NCI-H2227 (cell line): Measurements from ENCODE around the gene CCDC8.
"Not testable (repeated sequence)": the region's sequence is repeated elsewhere in the genome, so short reads cannot be mapped to it uniquely, and the experiment has no call there.

Source experiments
- DNase-seq: peaks from one replicate; lab custom pipeline; 2025; ENCODE audit not compliant: unreplicated experiment; lab: John Stamatoyannopoulos, UW

Gene CCDC8

GRCh38 chr19:46383846-46384245 lies 29.5 kb downstream of the CCDC8 start:
- no peak for DNase-seq

DNA sequence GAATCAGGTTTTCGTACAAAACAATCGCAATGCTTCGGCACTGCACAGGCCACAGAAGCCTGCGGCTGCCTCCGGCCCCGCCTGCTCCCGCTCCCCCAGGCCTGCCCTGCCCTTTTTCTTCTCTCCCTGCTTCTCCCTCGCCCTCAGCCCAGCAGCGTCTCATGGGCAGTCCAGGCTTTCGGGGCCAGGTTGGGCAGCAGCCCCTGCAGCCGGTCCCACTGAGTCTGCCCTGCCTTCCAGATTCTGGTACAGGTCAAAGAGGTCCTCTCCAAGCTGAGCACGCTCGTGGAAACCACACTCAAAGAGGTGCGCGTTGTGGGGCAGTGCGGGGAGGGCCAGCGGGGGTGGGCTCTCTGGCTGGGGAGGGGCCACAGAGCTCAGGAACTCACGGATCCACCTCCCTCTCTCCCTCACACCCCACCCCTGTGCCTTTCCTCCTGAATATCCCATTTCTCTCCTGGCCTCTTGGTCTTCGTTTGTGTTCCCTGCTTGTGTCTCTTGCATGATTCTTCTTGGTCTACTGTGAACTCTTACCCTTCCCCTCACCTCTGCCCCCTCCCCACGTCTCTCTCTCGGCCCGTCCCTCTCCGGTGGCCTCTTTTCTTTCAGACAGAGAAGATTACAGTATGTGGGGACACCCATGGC lies 30.1 kb downstream of the CCDC8 start:
- no peak for DNase-seq

DNA sequence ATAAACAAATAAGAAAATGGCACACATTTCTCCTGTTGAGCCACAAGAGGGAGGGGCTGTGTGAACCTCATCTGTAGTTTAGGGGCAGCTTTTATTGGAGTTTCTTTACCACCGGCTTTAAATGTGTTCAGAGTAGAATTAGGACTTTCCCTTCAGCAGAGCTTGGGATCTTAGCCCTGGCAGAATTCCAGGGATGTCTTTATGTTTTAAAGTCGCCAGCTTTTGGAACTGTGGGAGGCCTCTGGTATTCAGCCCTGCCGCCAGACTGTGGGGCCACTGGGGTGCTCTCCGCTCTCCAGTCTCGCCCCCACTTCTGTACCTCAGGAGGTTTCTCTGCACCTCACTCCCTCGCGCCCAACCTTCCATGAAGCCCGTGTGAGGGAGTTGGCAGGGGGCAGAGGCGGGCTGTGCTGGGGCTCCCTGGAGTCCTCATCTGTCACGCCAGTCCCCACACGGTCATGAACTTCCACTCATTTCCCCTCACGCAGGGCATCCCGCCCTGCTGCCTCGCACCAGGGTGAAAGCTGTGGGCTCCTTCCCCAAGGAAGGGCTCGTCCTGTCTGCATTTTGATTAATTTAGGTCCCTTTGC lies 31.5 kb downstream of the CCDC8 start:
- no peak for DNase-seq

GRCh38 chr19:46381346-46381745 lies 32.0 kb downstream of the CCDC8 start:
- DNase-seq = no peak

DNA sequence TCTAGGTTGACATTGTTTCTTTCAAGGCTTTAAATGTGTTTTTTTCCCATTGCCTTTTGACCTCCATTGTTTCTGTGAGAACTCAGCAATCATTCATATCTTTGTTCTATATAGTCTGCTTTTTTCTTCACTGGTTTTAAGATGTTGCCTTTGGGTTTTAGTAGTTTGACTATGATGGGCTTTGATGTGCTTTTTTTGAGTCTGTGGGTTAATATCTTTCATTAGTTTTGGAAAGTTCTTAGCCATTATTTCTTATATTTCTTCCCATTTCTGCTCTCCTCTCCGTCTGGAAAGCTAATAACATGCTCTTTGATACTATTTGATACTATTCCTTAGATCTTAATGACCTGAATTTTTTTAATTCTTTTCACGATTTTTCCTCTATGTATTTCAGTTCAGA lies 32.7 kb downstream of the CCDC8 start:
- DNase-seq = no peak

DNA sequence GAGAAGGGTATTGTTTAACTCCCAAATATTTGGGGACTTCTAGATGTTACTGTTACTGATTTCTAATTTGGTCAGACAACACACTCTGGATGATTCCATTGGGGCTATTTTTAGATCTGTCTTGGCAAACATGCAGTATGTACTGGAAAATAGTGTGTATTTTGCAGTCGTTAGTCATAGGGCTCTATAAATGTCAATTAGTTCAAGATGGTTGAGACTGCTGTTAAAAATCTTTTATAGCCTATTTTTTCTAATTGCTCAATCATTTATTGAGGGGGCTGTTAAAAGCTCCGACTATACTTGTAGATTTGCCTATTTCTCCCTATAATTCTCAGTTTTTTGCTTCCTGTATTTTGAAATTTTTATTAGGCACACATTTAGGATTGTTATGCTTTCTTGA lies 35.1 kb downstream of the CCDC8 start:
- DNase-seq = no peak

DNA sequence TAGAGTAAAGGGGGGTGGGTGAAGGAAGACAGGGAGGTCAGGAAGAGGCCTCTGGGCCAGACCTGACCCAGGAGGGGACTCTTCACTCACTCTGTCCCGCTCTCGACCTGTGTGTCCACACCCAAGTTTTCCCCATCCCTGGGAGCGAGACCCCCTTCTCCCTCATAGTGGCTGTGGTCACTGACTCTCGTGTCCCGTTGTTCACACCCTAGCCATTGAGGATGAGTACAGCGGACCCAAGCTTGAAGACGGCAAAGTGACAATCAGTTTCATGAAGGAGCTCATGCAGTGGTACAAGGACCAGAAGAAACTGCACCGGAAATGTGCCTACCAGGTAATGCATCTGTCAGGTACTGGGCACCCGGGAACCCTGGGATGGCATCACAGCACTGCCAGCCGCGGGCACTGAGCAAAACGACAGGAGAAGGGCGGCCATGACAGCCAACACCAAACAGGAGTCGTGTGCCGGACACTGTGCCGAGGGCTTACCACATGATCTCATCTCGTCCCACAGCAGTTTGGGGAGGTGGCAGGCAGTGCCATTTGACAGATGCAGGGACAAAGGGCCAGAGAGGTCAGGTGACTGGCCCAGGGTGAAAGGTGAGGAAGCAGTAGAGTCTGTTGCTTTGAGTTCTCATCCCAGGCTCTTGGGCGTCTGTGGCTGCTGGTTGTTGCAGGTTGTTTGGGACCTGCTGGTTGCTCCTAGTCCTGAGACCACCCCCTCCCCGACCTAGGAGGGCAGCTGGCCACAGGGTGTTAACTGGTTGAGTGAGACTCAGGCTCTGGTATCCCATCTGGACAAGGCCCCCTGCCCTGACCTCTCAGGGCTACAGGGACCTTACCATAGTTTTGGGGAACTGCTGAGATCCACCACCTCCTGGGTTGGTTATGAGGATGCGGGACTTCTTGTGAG lies 36.9 kb downstream of the CCDC8 start:
- no peak for DNase-seq

DNA sequence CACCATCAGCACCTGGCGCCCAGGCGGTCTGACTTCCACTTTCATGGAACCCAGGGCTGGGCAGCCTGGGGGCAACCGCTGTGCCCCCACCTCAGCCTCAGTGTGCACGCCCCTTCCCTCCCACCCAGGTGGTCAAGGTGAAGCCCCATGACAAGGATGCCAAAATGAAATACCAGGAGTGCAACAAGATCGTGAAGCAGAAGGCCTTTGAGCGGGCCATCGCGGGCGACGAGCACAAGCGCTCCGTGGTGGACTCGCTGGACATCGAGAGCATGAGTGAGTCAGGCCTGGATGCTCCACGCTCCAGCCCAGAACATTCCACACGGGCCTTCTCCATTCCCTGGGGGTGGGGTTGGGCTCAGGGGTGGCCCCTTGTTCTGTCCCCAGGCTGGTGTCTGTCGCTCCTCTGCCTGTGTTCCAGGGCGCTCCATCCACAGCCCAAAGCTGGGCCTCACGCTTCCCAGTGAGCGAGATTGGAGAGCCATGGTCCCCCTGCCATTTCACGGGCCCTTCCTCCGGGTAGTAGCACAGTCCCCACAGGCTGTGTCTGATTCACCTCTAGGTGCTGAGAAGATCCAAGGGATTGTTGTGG lies 37.8 kb downstream of the CCDC8 start:
- not testable (repeated sequence) for DNase-seq

DNA sequence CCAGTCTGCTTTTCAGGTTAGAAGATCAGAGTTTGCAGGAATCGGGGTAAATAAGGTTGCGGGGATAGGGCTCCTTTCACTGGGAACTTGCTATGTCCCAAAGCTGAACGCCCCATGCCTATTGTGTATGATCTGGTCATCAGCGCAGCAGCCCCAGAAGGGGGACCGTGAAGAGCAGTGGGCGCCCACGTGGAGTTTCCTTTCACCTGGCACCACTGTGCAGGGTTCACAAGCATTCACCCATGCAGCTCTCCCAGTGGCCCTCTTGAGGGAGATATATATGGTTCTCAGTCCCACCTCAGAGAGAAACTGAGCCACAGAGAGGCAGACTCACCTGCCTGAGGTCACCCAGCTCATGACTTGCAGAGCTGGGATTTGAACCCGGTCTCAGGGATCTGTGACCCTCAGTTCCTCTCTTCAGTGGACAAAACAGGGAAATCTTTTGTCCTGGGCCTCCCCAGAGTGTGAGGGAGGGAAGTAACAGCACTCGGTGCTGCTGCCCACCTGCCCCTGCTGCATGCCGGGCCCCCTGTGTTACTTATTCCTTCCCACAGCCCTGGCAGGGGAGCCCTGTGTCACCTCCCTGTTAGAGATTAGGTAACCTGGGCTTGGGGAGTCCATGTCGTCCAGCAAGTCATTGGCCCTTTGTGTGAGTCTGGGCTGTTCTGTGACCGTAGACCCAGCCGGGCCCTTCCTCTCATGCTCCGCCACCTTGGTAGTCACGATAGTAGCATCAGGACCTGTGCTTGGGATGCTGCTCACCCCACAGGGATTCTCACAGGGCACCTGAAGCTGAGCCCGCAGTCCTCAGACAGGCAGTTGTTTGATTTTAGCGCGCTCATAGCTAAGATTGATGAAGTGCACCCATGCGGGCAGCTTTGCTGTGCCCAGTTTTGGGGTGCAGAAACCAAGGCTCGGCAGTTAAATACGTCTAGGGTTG lies 38.6 kb downstream of the CCDC8 start:
- no peak for DNase-seq

DNA sequence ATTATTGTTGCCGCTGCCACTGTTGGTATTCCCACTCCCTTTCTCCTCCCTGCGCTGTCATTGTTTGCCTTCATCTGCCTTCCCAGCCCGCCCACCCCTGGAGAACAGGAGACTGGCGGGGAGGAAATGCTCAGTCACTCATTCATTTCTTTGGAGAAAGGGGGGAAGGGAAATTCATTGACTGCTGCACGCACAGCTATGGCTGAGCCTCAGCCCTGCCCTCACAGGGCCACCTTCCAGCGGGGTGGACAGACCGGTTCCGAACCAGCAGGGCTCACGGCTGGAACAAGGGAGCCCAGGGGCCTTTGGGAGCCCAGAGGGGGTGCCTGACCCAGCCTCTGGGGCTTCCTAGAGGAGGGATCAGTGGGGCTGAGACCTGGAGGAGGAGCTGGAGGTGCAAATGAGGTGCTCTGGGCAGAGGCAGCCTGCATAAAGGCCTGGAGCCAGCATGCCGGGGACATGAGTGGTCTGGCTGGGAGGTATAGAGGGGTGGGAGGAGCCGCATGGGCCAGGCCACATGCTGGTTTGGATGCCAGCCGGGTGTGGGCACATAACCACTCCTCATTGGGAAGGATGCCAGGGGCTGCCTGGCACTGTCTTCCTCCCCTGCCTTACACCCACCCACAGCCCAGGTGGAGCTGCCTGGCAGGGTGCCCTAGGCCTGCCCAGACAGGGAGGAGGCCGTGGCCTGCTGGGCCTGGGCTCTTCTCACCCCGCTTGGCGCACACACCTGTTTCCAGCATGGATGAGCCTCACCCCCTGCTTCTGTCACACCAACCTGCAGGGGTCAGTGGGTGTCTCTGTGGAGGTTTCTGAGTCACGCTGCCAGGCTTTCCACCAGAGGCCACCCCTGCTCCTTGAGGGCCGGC lies 39.6 kb downstream of the CCDC8 start:
- DNase-seq = peak; percentile 49

- DNase-seq = no peak
These were observed 40.4 kb downstream of the CCDC8 start for GRCh38 chr19:46372901-46373490.

DNA sequence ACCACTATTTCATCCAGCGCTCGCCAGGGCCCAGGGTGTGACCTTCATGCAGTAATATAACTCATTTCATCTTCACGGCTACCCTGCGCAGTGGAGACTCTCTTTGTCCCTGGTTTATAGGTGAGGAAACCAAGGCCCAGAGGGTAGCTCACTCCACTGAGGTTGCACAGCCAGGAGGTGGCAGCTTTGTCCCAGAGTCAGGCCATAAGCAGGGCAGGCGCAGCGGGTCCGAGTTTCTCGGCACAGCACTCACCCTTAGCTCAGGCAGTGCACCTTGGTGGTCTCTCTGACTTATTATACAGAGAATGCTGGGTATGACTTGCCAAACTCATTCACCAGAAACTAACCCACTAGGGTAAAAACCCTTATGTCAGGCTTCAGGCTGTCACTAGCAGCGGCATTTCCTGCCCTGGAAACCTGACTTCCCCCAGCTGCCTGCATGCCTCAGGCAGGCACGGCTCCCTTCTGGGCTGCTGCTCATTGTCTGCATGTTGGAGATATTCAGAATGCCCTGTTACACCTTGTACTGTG lies 41.9 kb downstream of the CCDC8 start:
- no peak for DNase-seq

DNA sequence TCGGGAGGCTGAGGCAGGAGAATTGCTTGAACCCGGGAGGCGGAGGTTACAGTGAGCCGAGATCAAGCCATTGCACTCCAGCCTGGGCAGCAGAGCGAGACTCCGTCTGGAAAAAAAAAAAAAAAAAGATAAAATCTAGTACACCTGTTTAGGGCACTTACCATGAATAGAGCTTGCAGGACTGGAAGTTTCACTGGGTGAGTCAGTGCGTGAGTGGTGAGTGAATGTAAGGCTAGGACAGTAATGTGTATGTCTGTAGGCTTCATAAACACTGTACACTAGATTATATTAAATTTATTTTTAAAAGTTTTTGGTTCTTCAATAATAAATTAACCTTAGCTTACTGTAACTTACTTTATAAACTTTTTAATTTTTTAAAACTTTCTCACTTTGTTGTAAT lies 43.5 kb downstream of the CCDC8 start:
- DNase-seq = no peak

DNA sequence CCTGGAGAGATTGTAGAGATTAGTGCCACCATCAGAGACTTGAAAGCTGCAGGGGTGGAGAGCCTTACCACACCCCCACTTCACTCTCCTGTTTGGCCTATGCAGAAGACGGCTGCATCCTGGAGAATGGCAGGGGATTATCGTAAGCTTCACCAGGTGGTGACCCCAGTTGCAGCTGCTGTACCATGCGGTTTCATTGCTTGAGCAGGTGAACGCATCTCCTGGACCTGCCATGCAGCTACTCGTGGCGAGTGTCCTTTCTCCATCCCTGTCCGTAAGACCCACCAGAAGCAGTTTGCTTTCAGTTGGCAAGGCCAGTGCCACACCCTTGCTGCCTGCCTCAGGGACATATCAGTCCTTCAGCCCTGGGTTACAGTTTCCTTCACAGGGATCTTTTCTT lies 45.2 kb downstream of the CCDC8 start:
- no peak for DNase-seq

- DNase-seq = no peak
These were observed 45.9 kb downstream of the CCDC8 start for GRCh38 chr19:46367426-46367825.

DNA sequence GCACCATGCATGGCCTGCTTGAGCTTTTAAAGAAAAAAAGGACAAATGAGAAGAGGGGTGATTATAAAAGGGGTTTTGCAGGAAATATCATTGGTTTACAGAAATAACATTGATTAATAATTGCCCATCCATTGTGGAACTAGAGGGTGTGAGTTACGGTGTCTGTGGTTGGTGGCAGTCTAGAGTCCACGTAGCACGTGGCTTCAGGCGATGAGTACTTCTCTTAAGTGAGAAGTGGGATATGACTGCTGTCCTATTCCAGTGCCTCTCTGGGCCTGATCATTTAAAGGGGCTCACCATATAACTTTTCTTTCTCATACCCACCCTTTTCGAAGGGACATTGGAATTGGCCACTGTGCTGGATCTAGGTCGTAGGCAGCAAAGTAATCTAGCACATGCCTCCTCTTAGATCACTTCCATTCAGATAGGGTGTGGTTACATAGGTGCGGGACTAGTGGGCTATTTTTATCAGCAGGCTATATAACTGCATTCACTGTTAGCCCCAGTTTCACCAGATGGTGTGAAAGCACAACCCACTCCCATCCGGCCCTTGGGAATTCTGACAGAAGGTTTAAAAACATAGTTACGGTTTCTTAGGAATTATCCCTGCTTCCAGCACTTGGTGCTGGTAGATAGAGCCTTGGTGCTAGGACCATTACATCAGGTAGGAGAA lies 46.6 kb downstream of the CCDC8 start:
- DNase-seq = no peak

DNA sequence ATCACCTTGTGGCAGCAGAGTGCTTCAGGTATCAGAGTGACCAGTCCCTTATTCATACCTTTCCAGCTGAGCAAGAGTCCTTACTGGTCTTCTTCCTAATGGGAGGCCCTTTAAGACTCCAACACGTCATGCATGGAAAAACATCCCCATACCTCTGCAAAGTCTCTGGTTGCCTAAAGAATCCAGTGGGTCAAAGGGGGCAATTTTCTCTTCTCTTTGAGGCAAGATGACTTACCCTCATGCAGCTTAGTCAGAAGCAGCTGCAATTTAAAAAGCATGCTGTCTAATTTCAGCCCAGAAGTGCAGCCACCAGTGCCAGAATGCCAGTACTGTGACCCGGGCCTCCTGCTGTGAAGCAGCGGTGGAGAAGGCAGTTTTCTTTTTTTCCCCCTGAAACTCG lies 47.8 kb downstream of the CCDC8 start:
- DNase-seq = no peak

DNA sequence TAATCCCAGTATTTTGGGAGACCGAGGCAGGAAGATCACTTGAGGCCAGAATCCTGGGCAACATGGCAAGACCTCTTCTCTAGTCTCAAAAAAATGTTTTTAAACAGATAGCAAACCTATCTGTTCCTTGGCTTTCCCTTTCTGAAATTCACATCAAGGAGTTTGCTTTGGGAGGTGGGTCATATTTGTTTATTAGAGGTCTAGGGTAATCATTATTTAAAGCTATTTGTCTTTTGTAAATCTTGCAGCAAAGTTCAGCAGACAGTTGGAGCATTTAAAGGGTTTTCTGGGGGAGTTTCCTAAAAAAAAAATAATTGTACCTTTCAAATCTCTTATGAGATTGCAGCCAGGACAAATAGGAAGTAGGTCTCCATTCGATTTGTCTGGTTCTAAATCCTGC lies 49.0 kb downstream of the CCDC8 start:
- no peak for DNase-seq

GRCh38 chr19:46361915-46362314 lies 51.4 kb downstream of the CCDC8 start:
- no peak for DNase-seq
